HG03280 (cell line): ENCODE results near the gene TSPAN18.

Experiments used
- ATAC-seq: cut with Tn5 transposase; IDR thresholded peaks from one replicate; pipeline ENCODE4 v1.9.1; 2021; ENCODE audit warnings: mild to moderate bottlenecking, moderate library complexity; ENCODE audit not compliant: unreplicated experiment

TSPAN18 gene

DNA sequence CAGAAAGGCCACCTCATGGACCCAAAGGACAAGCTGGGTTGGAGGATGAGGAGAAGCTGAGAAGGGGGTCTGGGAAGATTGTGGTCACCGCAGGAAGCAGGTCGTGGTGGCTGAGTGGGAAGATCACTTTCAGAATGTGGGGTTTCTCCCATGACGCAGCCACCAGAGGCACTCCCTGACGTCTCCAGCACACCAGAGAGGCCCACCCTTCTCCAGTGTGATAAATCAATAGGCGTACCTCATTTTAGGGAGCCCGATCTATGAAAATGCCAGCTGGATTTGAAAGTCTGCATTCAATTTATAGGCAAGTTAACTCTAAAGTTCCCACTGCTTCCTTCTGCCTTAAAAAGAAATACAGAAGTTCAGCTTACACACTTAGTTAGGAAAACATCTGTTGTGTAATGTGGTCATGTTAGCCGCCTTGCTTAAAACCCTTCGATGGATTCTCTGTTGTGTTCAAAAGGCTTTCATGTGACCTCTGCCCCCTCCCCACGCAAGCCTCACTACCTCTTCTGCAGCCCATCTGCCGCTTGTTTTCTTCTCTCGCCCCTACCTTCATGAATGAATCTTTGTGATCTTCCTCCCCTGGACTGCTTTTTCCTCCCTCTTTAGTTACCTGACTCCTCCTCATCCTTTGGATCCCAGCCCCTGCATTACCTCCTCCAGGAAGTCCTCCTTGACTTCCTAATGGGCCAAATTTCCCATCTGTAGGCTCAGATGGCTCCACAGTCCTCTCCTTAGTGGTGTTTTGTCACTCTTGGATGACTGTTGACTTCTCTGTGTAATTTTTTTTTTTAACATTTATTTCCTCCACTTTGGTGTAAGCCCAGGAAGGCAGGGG lies 10.7 kb downstream of the TSPAN18 start:
- no peak for ATAC-seq

DNA sequence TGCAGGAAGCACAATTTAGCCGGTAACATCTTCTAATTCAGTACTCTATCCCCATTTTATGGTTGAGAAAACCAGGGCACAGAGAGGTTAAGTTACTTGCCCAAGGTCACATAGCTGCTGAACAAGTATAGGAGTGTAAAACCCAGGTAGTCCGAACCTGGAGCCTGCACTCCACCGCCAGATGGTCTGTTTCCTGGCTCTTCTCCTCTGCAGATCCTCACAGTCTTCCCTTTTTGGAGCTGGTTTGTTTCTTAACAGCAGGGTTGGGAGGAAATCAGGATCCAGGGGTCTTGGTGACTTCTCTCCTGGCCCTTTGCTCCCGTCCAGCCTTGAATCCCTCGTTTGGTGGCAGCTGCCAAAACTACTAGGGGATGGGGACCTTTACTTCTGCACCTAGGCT lies 12.0 kb downstream of the TSPAN18 start:
- no peak for ATAC-seq

GRCh38 chr11:44740967-44741366 lies 14.2 kb downstream of the TSPAN18 start:
- ATAC-seq: no peak

DNA sequence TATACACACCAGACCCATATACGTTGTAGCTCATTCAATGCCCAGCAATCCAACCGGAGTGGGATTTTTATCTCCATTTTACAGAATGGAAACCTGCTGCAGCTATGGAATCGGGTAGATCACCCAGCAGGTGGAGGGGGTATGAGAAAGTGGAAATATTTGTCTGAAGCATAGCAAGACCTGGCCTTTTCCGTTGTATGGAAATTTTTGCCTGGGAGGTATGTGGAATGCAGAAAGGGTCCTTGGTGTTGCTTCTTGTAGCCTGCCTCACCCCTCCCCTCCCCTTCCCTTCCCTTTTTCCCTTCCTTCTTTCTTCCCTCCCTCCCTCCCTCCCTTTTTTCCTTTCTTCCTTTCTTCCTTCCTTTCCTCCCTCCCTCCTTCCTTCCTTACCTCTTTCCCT lies 15.2 kb downstream of the TSPAN18 start:
- no peak for ATAC-seq

GRCh38 chr11:44742508-44743246 lies 15.9 kb downstream of the TSPAN18 start:
- ATAC-seq: no peak

- ATAC-seq: no peak
These were observed 16.6 kb downstream of the TSPAN18 start for GRCh38 chr11:44743326-44743725.

DNA sequence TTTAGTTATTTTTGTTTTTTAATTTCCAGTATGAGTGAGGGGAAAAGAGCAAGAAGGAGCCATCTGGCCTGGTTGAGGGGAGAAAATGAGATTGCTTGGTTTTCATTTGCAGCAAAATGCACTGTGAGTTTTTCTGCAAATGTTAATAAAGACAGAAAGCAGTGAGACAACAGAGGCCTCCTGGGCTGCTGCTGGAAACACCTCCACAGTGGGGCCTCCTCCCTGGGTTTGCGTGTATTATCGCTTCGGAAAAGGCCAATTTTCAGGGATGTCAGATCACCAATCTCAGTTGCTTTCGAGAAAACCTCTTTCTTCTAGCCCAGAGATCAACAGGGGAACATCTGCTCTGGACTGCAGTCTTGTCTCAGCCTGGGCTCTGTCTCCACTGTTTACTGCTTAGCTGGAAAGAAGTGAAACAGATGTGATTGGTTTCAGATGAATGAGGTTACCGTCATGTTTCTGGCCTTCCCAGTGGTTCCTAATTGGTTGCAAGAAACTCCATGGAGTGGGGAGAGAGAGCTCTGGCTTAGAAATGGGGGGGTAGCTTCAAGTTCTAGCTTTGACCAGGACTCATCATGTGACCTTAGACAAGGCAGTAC lies 17.3 kb downstream of the TSPAN18 start:
- ATAC-seq: no peak

DNA sequence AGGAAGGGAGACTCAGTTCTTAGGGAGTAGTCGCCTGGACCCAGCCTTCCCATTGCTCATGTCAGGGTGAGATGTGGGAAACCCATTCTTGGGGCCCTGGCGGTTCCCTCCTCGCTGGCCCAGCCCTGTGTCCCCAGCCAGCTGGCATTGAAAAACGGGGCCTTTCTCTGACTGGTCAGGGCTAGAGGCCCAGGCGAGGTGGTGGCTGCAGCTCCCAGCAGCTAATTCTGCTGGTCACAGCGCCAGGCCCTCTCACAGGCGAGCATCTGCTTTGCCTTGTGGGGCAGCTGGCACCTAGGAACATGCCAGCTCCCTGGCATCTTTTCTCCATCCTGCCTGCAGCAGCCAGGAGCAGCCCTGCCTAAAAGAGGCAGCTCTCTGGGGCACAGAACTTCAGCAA lies 20.1 kb downstream of the TSPAN18 start:
- ATAC-seq: no peak

GRCh38 chr11:44747316-44747715 lies 20.6 kb downstream of the TSPAN18 start:
- no peak for ATAC-seq

DNA sequence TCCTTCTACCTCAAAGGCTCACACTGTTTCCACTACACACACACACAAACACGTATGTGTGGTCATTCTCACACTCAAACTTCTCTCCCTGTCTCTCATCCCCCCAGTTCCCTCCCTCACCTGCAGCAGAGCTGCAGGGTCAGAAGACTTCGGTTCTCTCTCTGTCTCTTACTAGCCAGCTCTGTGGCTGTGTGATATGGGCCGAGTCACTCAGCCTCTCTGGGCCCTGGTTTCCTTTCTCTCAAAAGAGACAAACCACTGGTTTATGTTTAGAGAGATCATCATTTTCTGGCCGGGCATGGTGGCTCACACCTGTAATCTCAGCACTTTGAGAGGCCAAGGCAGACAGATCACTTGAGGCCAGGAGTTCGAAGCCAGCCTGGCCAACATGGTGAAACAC lies 21.1 kb downstream of the TSPAN18 start:
- ATAC-seq: no peak

DNA sequence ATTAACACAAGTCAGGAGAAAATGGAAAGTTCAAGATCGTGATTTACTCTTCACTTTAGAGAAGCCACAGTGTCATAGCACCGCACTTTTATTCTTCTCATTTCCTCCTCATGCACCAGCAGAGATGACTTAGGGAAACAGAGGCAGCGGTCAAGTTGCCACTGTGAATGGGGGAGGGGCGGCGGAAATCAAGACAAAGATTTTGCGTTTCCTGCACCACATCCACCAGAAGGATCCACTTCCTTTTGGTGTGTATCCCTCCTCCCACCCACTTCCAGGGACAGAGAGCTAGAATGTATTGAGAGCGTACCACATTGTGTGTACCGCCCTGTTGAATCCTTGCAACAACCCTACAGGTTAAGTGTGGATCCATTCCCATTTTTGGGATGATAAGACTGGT lies 21.8 kb downstream of the TSPAN18 start:
- ATAC-seq: no peak

DNA sequence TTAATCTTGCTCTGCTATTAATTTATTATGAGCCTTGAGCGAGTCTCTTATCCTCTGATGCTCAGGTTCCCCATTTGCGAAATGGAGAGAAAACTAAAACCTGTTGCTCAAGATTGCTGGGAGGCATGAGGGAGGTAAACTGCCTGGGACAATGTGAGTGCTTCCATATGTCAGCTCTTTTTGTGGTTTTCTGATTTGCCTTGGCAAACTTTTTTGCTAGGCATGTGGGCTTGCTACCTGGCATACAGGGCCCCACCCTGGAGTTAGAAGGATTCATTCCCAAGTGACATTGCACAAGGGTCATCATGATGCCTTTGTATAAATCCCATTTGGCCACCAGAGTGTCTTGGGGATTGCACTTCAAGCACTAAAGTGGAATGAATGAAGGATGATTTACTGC lies 22.4 kb downstream of the TSPAN18 start:
- no peak for ATAC-seq

DNA sequence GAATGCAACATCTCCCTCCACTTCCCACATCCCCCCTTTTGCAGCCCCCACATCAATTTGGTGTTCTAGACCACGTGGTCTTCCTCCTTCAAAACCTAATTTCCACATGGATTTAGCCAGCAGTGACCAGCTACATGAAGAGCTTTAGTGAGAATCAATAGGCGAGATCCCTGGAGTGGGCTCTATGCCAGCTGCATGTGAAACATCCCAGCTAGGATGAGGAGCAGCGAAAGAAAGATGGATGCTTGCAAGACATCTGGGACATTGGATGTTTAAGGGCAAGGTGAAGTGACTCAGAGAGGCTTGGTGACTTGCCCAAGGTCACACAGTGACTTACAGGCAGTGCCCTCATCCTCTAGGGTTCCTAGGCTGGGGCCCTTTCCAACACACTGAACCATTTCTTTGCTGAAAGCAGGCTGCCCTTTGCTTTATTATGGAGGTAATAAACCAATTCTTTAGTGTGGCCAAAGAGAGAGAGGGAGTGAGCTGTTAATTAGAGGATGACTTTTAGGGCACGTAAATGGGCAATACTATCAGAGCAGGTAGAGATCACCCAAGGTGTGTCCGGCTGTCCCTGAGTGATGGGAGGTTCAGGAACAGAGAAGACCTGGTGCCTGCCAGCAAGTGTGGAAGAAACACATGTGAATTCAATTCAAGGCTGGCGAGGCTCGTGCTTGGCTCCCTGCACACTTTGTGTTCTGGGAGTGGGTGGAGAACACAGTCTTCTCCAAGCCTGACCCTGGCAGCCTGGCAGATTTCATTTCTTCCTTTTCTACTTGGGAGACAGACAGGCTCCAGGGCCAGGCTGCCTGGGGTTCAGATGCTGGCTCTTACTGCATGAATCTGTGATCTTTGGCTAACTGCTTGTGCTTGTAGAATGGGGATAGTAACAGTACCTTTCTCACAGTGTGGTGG lies 24.0 kb downstream of the TSPAN18 start:
- no peak for ATAC-seq

GRCh38 chr11:44752300-44752699 lies 25.5 kb downstream of the TSPAN18 start:
- no peak for ATAC-seq

DNA sequence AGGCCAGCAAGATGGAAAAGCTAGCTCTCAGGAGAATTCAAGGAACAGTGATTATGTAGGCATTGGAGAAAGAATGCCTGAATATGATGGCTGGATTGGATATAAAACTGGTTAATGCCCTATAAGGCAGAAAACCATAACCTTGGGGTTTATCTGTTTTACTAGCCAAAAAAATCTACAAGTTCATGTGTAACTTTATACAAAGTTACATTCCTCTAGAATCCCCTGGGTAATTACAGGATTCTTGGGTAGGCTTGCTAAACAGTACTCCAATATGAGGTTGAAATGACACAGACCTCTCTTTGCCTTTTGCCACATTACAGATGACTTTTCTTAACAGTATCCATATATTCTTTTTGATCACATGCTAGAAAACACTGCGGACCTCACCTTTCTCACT lies 26.0 kb downstream of the TSPAN18 start:
- no peak for ATAC-seq

- no peak for ATAC-seq
These were observed 27.3 kb downstream of the TSPAN18 start for GRCh38 chr11:44753961-44754645.

GRCh38 chr11:44754876-44755555 lies 28.3 kb downstream of the TSPAN18 start:
- ATAC-seq: no peak

- no peak for ATAC-seq
These were observed 29.1 kb downstream of the TSPAN18 start for GRCh38 chr11:44755556-44756523.

DNA sequence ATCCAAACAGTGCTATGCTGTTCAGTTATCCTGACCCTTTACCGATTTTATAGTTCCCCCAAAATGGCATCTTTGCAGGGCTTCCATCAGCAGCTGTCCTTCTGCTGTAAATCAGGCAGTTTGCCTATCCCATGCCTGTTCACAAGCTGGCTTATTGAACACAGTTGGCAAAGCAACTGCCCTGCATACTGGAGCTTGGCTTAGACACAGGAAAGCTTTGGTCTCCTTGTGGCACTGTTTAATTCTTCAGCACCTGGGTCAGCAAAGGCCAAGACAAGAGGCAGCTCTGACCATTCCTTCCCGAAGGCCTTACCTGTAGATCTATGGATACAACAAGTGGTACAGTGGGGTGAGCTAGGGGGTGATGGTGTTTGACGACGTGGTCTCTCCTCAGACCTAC lies 32.2 kb downstream of the TSPAN18 start:
- ATAC-seq: no peak
